Lower lobe of right lung (tissue), 2 donors: ENCODE data around the gene MYO1C. TPM values are rescaled to one million over a fixed set of nuclear protein-coding genes. Genes with fewer than 3 reads are reported as not detected.

Experiments
- ATAC-seq, 2 donors: fragments of 200-7000 bp; cut with Tn5 transposase; one replicate each; pipeline ENCODE4 v1.9.1; 2020 to 2022; ENCODE audit warnings: mild to moderate bottlenecking in 2 of 2, moderate library complexity in 2 of 2
- DNase-seq: peaks from one replicate; pipeline ENCODE4 v3.0.0-alpha.2; 2020
- H3K27ac ChIP-seq: fragments of 200-600 bp; one replicate; pipeline ENCODE4 v1.8.0; 2022
- H3K27me3 ChIP-seq: fragments of 200-600 bp; one replicate; pipeline ENCODE4 v1.8.0; 2022; ENCODE audit warnings: low read depth
- H3K36me3 ChIP-seq: fragments of 200-600 bp; one replicate; pipeline ENCODE4 v1.8.0; 2022; ENCODE audit warnings: mild to moderate bottlenecking
- H3K4me1 ChIP-seq: fragments of 200-600 bp; one replicate; pipeline ENCODE4 v1.8.0; 2022
- H3K4me3 ChIP-seq: fragments of 200-600 bp; one replicate; pipeline ENCODE4 v1.8.0; 2022; ENCODE audit warnings: mild to moderate bottlenecking
- H3K9me3 ChIP-seq: fragments of 200-600 bp; one replicate; pipeline ENCODE4 v1.8.0; 2022
- intact Hi-C: fragments of 100-400 bp; cut with DNase I; formaldehyde crosslinking; loops from one replicate; pipeline ENCODE4 v1.11.0; 2022
- total RNA-seq: library from RNA; stranded (reverse); fragmentation: NEBNext Ultra II Directional; extraction: Animal tissue kit (Norgen Biotek cat#: 25700); gene quantifications from one replicate; pipeline ENCODE4 v1.2.1, GENCODE V29; 2021
- TF ChIP-seq, protein P1 (sequence below): fragments of 200-600 bp; IDR thresholded peaks from one replicate; pipeline ENCODE4 v1.8.0; 2022; ENCODE audit warnings: antibody characterized with exemption, mild to moderate bottlenecking
- donor health status: DM: no; HTN: yes; CAD: no; lungs with severe emphysema.

The MYO1C gene
- total RNA-seq, 1 donor from 2014 or later: 213 TPM

DNA sequence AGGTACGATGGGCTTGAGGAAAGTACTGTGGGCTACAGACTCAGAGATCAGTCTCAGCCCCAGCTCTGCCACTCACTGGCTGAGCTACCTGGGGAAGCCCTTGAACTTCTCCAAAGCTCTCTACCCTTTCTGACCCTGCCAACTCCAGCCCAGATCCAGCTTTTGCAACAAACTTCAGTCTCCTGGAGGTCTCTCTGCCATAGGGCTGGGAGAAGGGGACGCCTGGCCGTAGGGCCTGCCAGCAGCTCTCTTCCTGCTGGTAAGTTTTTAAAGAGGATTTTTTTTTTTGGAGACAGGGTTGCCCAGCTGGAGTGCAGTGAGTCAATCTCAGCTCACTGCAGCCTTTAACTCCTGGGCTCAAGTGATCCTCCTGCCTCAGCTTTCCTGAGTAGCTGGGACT is 12.4 kb upstream of the MYO1C start:
- Histone ChIP-seq H3K4me1 (peaks cover 16% of the 10 kb centered on the region), H3K4me3 (no peak overlapping the region), H3K9me3 (no peaks in the 10 kb centered on the region), H3K36me3 (peaks cover 66% of the 10 kb centered on the region), H3K27ac (peak overlapping the region; percentile 11), H3K27me3 (no peaks in the 10 kb centered on the region)
- ATAC-seq: no peak
- TF ChIP-seq, protein P1, sequence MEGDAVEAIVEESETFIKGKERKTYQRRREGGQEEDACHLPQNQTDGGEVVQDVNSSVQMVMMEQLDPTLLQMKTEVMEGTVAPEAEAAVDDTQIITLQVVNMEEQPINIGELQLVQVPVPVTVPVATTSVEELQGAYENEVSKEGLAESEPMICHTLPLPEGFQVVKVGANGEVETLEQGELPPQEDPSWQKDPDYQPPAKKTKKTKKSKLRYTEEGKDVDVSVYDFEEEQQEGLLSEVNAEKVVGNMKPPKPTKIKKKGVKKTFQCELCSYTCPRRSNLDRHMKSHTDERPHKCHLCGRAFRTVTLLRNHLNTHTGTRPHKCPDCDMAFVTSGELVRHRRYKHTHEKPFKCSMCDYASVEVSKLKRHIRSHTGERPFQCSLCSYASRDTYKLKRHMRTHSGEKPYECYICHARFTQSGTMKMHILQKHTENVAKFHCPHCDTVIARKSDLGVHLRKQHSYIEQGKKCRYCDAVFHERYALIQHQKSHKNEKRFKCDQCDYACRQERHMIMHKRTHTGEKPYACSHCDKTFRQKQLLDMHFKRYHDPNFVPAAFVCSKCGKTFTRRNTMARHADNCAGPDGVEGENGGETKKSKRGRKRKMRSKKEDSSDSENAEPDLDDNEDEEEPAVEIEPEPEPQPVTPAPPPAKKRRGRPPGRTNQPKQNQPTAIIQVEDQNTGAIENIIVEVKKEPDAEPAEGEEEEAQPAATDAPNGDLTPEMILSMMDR: no peak
- DNase-seq: no peak
- intact Hi-C loops: no loop called here

DNA sequence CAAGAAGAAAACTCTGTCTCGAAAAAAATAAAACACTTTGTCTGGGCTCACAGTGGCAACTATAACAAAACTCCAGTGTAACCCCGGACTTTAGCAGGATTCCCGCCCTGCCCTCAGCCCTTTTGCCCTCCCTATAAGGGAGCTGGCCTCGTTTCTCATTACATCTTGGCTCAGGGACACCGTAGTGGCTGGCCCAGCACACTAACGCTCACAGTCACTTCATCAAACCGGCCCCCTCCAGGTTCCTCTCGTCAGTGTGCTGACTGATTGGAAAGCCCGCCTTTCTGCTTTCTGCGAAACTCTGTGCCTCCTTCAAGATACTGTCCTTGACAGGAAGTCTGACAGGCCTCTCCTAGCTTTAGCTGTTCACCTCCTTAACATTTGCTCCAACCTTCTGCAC is 11.2 kb upstream of the MYO1C start:
- Histone ChIP-seq H3K4me1 (peaks cover 7% of the 10 kb centered on the region), H3K27me3 (no peaks in the 10 kb centered on the region), H3K36me3 (peaks cover 61% of the 10 kb centered on the region), H3K27ac (no peak overlapping the region), H3K4me3 (no peak overlapping the region), H3K9me3 (no peaks in the 10 kb centered on the region)
- TF ChIP-seq, protein P1: no peak
- intact Hi-C loops: no loop called here
- ATAC-seq (no peak), DNase-seq (no peak)

DNA sequence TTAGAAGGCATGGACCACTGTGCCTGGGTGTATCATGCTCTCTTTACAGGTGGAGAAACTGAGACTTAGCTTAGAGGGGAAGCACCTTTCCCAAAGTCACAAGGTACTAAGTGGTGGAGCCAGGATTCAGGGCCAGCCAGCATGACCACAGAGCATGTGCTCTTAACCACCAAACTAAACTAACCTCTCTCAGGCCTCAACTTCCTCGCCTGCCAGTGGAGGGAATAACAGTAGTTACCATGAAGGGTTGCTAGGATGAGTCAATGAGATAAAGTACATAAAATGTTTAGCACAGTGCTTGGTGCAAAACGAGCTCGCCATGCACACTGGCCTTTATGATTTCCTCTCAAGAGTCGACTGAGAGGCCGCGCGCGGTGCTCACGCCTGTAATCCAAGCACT is 6.4 kb upstream of the MYO1C start:
- ATAC-seq (no peak), DNase-seq (no peak)
- Histone ChIP-seq H3K9me3 (no peaks in the 10 kb centered on the region), H3K36me3 (peaks cover 54% of the 10 kb centered on the region), H3K4me3 (no peak overlapping the region), H3K27ac (no peak overlapping the region), H3K27me3 (no peaks in the 10 kb centered on the region), H3K4me1 (peaks cover 32% of the 10 kb centered on the region)
- intact Hi-C loops: no loop called here
- TF ChIP-seq, protein P1: no peak

DNA sequence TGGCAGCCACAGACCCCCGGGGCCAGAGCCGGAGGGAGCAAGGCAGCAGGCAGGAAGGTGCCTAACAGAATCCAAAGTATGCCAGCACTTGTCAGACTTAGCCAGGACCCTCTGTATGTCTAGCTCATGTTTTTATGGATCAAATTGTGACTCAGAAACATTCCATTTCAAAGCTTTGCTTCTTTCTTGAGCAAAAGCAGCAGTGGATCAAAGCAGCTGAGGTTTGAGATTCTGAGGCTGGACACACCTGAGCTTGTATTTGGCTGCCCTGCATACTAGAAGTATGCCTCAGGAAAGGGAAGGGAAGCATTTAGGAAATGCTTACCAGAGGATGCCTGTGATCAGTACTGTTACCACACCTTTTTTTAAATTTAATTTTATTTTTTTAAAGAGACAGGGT is 5.7 kb upstream of the MYO1C start:
- no peak overlapping the region for H3K4me3 ChIP-seq
- H3K4me1 ChIP-seq: peaks cover 38% of the 10 kb centered on the region
- ATAC-seq (no peak), DNase-seq (no peak)
- no peaks in the 10 kb centered on the region for H3K27me3 ChIP-seq
- no peaks in the 10 kb centered on the region for H3K9me3 ChIP-seq
- intact Hi-C loops: no loop called here
- H3K36me3 ChIP-seq: peaks cover 50% of the 10 kb centered on the region
- TF ChIP-seq, protein P1: no peak
- H3K27ac ChIP-seq: no peak overlapping the region

DNA sequence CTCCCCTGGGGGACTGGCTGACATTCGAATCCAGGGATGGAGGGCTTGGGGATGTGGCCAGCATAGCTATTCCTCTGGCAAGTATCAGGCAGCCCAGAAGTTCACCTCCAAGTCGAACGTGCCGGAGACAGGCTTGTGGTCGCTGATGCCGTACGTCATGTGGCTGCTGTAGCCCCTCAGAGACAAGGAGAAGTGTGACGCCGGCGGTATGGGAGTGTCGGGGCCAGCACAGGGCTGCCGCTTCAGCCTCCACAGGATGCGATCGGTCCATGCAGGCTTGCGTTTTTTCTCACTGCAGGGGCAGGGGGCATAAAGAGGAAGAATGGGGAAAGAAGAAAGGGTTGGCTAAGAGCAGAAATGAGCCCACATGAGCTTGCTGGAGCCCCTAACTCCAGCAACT is 5.3 kb upstream of the MYO1C start:
- Histone ChIP-seq H3K27me3 (no peaks in the 10 kb centered on the region), H3K36me3 (peaks cover 50% of the 10 kb centered on the region), H3K27ac (no peak overlapping the region), H3K4me3 (no peak overlapping the region), H3K4me1 (peaks cover 42% of the 10 kb centered on the region), H3K9me3 (no peaks in the 10 kb centered on the region)
- TF ChIP-seq, protein P1: no peak
- DNase-seq (no peak), ATAC-seq (no peak)
- intact Hi-C loops: no loop called here

DNA sequence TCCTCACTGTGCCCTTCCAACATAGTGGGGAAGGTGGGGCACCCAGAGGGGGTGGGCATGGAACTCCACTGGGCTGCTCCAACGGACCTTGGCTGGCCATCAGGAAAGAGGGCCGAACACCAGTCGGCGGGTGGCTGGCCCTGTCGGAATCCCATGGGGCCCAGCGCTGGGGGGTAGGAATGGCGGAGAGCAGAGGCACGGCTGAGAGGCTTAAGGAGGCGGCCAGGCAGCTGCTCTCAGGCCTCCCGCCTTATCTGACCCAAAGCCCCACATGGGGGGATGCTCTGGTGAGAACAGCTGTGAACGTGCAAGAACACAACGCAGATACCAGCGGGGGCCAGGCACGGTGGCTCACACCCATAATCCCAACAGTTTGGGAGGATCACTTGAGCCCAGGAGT is 4.4 kb upstream of the MYO1C start:
- DNase-seq (no peak), ATAC-seq (no peak)
- no peaks in the 10 kb centered on the region for H3K27me3 ChIP-seq
- intact Hi-C loops: no loop called here
- H3K36me3 ChIP-seq: peaks cover 50% of the 10 kb centered on the region
- H3K27ac ChIP-seq: no peak overlapping the region
- no peak overlapping the region for H3K4me3 ChIP-seq
- H3K9me3 ChIP-seq: no peaks in the 10 kb centered on the region
- TF ChIP-seq, protein P1: no peak
- H3K4me1 ChIP-seq: peaks cover 52% of the 10 kb centered on the region
